ENCODE results near the gene STUM. TPM values are rescaled to one million over a fixed set of nuclear protein-coding genes. Genes with fewer than 3 reads are reported as not detected.

The STUM gene
- total RNA-seq, 1 experiment from 2014 or later: 0.11 TPM

DNA sequence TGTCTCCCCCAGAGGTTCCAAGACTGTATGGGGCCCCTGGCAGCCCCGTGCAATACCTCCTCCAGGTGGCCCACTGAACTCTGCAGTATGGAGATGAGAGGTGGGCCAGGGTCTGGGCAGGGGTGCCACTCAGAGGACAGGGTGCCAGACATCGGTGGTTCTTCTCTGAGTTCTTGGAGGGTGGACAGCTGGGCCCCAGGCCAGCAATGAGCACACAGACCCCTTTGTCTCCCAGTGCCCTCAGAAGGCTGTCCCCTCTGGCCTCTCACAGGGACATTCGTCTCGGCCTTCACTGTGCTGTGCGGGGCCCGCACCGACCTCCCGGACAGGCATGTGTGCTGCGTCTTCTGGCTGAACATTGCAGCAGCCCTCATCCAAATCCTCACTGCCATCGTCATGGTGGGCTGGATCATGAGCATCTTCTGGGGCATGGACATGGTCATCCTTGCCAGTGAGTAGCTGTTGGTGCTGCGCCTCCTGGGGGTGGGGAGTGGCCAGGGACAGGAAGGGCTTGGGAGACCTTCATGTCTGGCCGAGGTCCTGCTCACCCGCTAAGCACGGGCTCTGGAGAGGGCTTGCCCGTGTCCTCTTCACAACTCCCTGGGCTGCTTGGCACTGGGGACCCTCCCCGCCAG lies 48.1 kb downstream of the STUM start:
- no peaks in the 10 kb centered on the region for H3K9me3 ChIP-seq (ENCODE audit: control insufficient read depth, low read depth, low read length)
- H2AK5ac ChIP-seq (ENCODE audit: insufficient read length, low read length): no peak overlapping the region
- H4K20me1 ChIP-seq (ENCODE audit: control insufficient read depth, insufficient read depth, insufficient read length): no peaks in the 10 kb centered on the region
- H3K9ac ChIP-seq (ENCODE audit: extremely low read depth, insufficient read length, low read length): no peak overlapping the region
- TF ChIP-seq, protein P1, sequence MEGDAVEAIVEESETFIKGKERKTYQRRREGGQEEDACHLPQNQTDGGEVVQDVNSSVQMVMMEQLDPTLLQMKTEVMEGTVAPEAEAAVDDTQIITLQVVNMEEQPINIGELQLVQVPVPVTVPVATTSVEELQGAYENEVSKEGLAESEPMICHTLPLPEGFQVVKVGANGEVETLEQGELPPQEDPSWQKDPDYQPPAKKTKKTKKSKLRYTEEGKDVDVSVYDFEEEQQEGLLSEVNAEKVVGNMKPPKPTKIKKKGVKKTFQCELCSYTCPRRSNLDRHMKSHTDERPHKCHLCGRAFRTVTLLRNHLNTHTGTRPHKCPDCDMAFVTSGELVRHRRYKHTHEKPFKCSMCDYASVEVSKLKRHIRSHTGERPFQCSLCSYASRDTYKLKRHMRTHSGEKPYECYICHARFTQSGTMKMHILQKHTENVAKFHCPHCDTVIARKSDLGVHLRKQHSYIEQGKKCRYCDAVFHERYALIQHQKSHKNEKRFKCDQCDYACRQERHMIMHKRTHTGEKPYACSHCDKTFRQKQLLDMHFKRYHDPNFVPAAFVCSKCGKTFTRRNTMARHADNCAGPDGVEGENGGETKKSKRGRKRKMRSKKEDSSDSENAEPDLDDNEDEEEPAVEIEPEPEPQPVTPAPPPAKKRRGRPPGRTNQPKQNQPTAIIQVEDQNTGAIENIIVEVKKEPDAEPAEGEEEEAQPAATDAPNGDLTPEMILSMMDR (conservative IDR thresholded peaks at IDR 0.05): no peak
- no peaks in the 10 kb centered on the region for H3K79me2 ChIP-seq (ENCODE audit: insufficient read depth, low read length)
- peaks cover 6 to 8% of the 10 kb centered on the region in 2 experiments; a peak in 4 of 5 replicates for H3K9me3 Mint-ChIP-seq
- H3K4me2 ChIP-seq (ENCODE audit: insufficient read depth, insufficient read length, low read length): no peak overlapping the region
- H3K79me1 ChIP-seq (ENCODE audit: insufficient read depth, low read depth, low read length, poor library complexity, severe bottlenecking): no peaks in the 10 kb centered on the region
- H3K4me1 ChIP-seq (ENCODE audit: insufficient read depth, low read length): no peaks in the 10 kb centered on the region
- no peak overlapping the region for H3T11ph ChIP-seq (ENCODE audit: low read length)
- H4K8ac ChIP-seq (replicated peaks; ENCODE audit: insufficient read length, low read depth, low read length): no peak overlapping the region
- no peak for DNase-seq
- H3K4me1 Mint-ChIP-seq: 0 out of 4 replicates have a peak, but pooled peaks cover 0 to 3% of the 10 kb centered on the region in 2 experiments
- H3K18ac ChIP-seq (ENCODE audit: insufficient read length, low read depth, low read length): no peak overlapping the region
- no peak overlapping the region for H2BK12ac ChIP-seq (ENCODE audit: insufficient read length, low read depth, low read length)
- H2BK20ac ChIP-seq (ENCODE audit: low read depth, low read length, poor library complexity, severe bottlenecking): no peak overlapping the region
- no peak overlapping the region for H3K56ac ChIP-seq (ENCODE audit: insufficient read length, low read depth, low read length)
- no peak overlapping the region for H4K91ac ChIP-seq (ENCODE audit: insufficient read length, low read depth, low read length)
- no CpG with 5 or more reads among the region's 16 CpGs for WGBS (ENCODE audit: extremely low coverage, insufficient read length, low lambda C conversion rate)
- no peaks in the 10 kb centered on the region for H3K23me2 ChIP-seq (ENCODE audit: insufficient read length, low read depth, low read length, poor library complexity, severe bottlenecking)
- H3K14ac ChIP-seq (ENCODE audit: insufficient read depth, low read length): no peak overlapping the region
- no peak overlapping the region for H3K27ac ChIP-seq (ENCODE audit: insufficient read length, low read depth, low read length)
- no peak overlapping the region for H2BK15ac ChIP-seq (ENCODE audit: low read depth, low read length)
- H3K23ac ChIP-seq (ENCODE audit: insufficient read length, low read depth, low read length): no peak overlapping the region
- peaks cover 0 to 2% (median 2%) of the 10 kb centered on the region in 3 experiments; a peak in 2 of 7 replicates for H3K36me3 Mint-ChIP-seq (ENCODE audit: insufficient read depth in 1 of 3, low read depth in 3 of 3)
- peaks cover 8% of the 10 kb centered on the region for H3K27me3 Mint-ChIP-seq (ENCODE audit: low read depth)
- H2AFZ ChIP-seq (ENCODE audit: low read length): no peak overlapping the region
- H3K27me3 ChIP-seq (ENCODE audit: insufficient read depth, low read length): no peaks in the 10 kb centered on the region
- H2BK120ac ChIP-seq (ENCODE audit: low read depth, low read length, poor library complexity, severe bottlenecking): no peak overlapping the region
- no peak overlapping the region for H4K5ac ChIP-seq (ENCODE audit: insufficient read length, low read depth, low read length)
- H3K4me3 Mint-ChIP-seq: no peak overlapping the region
- H3K27ac Mint-ChIP-seq: no peak overlapping the region; a peak in 1 of 7 replicates
- no peak overlapping the region for H2BK5ac ChIP-seq (ENCODE audit: insufficient read length, low read length)
- no peak overlapping the region for H3K4ac ChIP-seq (ENCODE audit: low read depth, low read length)

All from H9 (cell line).